Neural cell (in vitro differentiated cells): Measurements from ENCODE around the gene PWWP2B.

Experiments
- CTCF ChIP-seq: fragments of 450-650 bp; IDR thresholded peaks from 2 replicates; pipeline ENCODE4 v1.5.1; 2014; ENCODE audit warnings: antibody characterized with exemption, mild to moderate bottlenecking, moderate library complexity; ENCODE audit not compliant: poor library complexity, severe bottlenecking
- EZH2 ChIP-seq: fragments of 200-600, 300-800 bp; shearing (Covaris generic), sonication (generic); IDR thresholded peaks from 2 replicates; pipeline ENCODE4 v1.6.1; 2014; ENCODE audit warnings: antibody characterized with exemption, low read length, borderline replicate concordance, mild to moderate bottlenecking; ENCODE audit not compliant: insufficient read depth, poor library complexity, severe bottlenecking
- MXI1 ChIP-seq: fragments of 450-650 bp; conservative IDR thresholded peaks from 2 replicates; pipeline ENCODE4 v1.6.1; 2014; ENCODE audit warnings: antibody characterized with exemption, mild to moderate bottlenecking; ENCODE audit not compliant: poor library complexity, severe bottlenecking
- POLR2AphosphoS5 ChIP-seq: IDR thresholded peaks from 2 replicates; pipeline ENCODE4 v1.6.1; 2012
- RAD21 ChIP-seq: fragments of 450-650 bp; conservative IDR thresholded peaks from 2 replicates; pipeline ENCODE4 v1.6.1; 2014; ENCODE audit warnings: antibody characterized with exemption, mild to moderate bottlenecking, moderate library complexity
- TAF1 ChIP-seq: IDR thresholded peaks from 2 replicates; pipeline ENCODE4 v1.6.1; 2012; ENCODE audit warnings: low read depth
- TF ChIP-seq, protein P1 (sequence below): IDR thresholded peaks from 2 replicates; pipeline ENCODE4 v1.6.1; 2012; ENCODE audit warnings: borderline replicate concordance

DNA sequence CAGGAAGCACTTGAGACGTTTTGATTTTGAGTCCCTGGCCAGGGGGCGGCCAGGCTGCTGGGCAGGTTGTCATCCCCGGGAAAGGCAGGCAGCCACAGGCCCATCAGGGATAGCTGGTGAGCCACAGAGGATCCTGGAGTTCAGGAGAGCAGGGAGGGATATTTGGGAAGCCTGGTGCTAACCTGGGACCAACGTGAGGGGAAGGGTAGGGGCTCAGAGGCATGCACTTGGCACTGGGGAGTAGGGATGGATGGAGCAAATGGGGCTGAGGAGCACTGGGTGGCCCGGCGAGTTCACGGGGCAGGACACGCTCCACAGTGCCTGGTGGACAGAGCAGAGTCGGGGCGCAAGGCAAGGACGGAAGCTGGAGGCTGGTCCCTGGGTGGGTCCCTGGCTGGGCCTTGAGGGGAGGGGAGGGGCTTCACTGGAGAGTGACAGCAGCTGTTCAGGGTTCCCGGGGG is 34.8 kb upstream of the PWWP2B start:
- TF ChIP-seq RAD21: no peak
- TF ChIP-seq, protein P1, sequence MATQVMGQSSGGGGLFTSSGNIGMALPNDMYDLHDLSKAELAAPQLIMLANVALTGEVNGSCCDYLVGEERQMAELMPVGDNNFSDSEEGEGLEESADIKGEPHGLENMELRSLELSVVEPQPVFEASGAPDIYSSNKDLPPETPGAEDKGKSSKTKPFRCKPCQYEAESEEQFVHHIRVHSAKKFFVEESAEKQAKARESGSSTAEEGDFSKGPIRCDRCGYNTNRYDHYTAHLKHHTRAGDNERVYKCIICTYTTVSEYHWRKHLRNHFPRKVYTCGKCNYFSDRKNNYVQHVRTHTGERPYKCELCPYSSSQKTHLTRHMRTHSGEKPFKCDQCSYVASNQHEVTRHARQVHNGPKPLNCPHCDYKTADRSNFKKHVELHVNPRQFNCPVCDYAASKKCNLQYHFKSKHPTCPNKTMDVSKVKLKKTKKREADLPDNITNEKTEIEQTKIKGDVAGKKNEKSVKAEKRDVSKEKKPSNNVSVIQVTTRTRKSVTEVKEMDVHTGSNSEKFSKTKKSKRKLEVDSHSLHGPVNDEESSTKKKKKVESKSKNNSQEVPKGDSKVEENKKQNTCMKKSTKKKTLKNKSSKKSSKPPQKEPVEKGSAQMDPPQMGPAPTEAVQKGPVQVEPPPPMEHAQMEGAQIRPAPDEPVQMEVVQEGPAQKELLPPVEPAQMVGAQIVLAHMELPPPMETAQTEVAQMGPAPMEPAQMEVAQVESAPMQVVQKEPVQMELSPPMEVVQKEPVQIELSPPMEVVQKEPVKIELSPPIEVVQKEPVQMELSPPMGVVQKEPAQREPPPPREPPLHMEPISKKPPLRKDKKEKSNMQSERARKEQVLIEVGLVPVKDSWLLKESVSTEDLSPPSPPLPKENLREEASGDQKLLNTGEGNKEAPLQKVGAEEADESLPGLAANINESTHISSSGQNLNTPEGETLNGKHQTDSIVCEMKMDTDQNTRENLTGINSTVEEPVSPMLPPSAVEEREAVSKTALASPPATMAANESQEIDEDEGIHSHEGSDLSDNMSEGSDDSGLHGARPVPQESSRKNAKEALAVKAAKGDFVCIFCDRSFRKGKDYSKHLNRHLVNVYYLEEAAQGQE: no peak
- TF ChIP-seq CTCF: no peak
- no peak for TF ChIP-seq EZH2
- TF ChIP-seq TAF1: no peak
- TF ChIP-seq POLR2AphosphoS5: no peak
- no peak for TF ChIP-seq MXI1
